ENCODE measurements around the gene PDCD2L.
"Not testable (repeated sequence)": the region's sequence is repeated elsewhere in the genome, so short reads cannot be mapped to it uniquely, and the experiment has no call there.

Gene PDCD2L

GRCh38 chr19:34373601-34374288 is 30.5 kb upstream of the PDCD2L start:
- no peak for DNase-seq (ENCODE audit: low read depth)

- no peak for DNase-seq (ENCODE audit: low read depth)
These were observed 28.6 kb upstream of the PDCD2L start for GRCh38 chr19:34375598-34375997.

- no peak for DNase-seq (ENCODE audit: low read depth)
These were observed 23.5 kb upstream of the PDCD2L start for GRCh38 chr19:34380639-34381241.

GRCh38 chr19:34381399-34382251 is 22.6 kb upstream of the PDCD2L start:
- no peak for DNase-seq (ENCODE audit: low read depth)

- no peak for DNase-seq (ENCODE audit: low read depth)
These were observed 21.7 kb upstream of the PDCD2L start for GRCh38 chr19:34382471-34382870.

- DNase-seq (ENCODE audit: low read depth), result no peak
These were observed 20.6 kb upstream of the PDCD2L start for GRCh38 chr19:34383599-34383998.

GRCh38 chr19:34386645-34387445 is 17.4 kb upstream of the PDCD2L start:
- DNase-seq (ENCODE audit: low read depth), result no peak

- no peak for DNase-seq (ENCODE audit: low read depth)
These were observed 16.8 kb upstream of the PDCD2L start for GRCh38 chr19:34387446-34387810.

- DNase-seq (ENCODE audit: low read depth), result not testable (repeated sequence)
These were observed 15.5 kb upstream of the PDCD2L start for GRCh38 chr19:34388745-34389144.

GRCh38 chr19:34391813-34392212 is 12.4 kb upstream of the PDCD2L start:
- no peak for DNase-seq (ENCODE audit: low read depth)

- DNase-seq (ENCODE audit: low read depth), result no peak
These were observed 11.2 kb upstream of the PDCD2L start for GRCh38 chr19:34393031-34393430.

GRCh38 chr19:34393629-34394028 is 10.6 kb upstream of the PDCD2L start:
- no peak for DNase-seq (ENCODE audit: low read depth)

- DNase-seq (ENCODE audit: low read depth), result no peak
These were observed 6.3 kb upstream of the PDCD2L start for GRCh38 chr19:34397853-34398252.

- DNase-seq (ENCODE audit: low read depth), result no peak
These were observed 4.3 kb upstream of the PDCD2L start for GRCh38 chr19:34399886-34400285.

GRCh38 chr19:34400844-34401243 is 3.4 kb upstream of the PDCD2L start:
- not testable (repeated sequence) for DNase-seq (ENCODE audit: low read depth)

- DNase-seq (ENCODE audit: low read depth), result no peak
These were observed 2.1 kb upstream of the PDCD2L start for GRCh38 chr19:34402074-34402600.

- no peak for DNase-seq (ENCODE audit: low read depth)
These were observed 453 bp upstream of the PDCD2L start for GRCh38 chr19:34403784-34404108.

GRCh38 chr19:34405892-34406660 is 1.9 kb downstream of the PDCD2L start:
- DNase-seq (ENCODE audit: low read depth), result no peak

GRCh38 chr19:34408411-34408810 is 4.2 kb downstream of the PDCD2L start:
- no peak for DNase-seq (ENCODE audit: low read depth)

- DNase-seq (ENCODE audit: low read depth), result no peak
These were observed 5.3 kb downstream of the PDCD2L start for GRCh38 chr19:34409189-34410164.

All from activated T-helper 9 cell treated with anti-CD3 and anti-CD28 coated beads, Interleukin-2, amount 50 U/mL, for 16 hours (primary cell).